GM12864 (cell line): Measurements from ENCODE around the gene ADAMTS14.

Experiments
- DNase-seq: peaks from one replicate; pipeline ENCODE4 v3.0.0-alpha.2; 2011; ENCODE audit warnings: low read depth
- H3K4me3 ChIP-seq: 2 replicates; pipeline ENCODE4 v1.5.1; 2011; ENCODE audit warnings: mild to moderate bottlenecking, low read depth, low read length, control low read depth
- TF ChIP-seq, protein P1 (sequence below): IDR thresholded peaks from 2 replicates; pipeline ENCODE4 v1.5.1; 2011; ENCODE audit warnings: low read depth, mild to moderate bottlenecking, moderate library complexity, low read length, control low read depth, inconsistent platforms; ENCODE audit errors: missing control alignments

The ADAMTS14 gene

DNA sequence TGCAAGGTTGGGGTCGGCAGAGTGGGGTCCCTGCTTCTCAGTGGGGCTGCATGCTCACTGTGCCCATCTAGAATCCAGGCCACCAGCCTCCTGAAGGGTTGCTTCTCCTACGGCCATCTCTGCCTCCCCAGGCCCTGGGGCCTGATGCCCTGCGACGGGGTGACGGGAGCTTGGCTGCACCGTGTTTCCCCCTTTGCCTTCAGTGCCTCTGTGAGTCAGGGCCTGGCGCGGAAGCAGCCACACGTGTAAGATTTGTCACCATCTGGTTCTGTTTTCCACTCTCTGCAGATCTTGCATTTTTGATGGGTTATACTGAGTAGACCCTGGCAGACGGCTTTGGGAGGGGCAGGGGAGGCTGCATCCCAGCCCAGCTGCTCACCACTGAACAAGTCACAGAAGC, 7.2 kb downstream of the ADAMTS14 start:
- no peak overlapping the region for H3K4me3 ChIP-seq
- TF ChIP-seq, protein P1, sequence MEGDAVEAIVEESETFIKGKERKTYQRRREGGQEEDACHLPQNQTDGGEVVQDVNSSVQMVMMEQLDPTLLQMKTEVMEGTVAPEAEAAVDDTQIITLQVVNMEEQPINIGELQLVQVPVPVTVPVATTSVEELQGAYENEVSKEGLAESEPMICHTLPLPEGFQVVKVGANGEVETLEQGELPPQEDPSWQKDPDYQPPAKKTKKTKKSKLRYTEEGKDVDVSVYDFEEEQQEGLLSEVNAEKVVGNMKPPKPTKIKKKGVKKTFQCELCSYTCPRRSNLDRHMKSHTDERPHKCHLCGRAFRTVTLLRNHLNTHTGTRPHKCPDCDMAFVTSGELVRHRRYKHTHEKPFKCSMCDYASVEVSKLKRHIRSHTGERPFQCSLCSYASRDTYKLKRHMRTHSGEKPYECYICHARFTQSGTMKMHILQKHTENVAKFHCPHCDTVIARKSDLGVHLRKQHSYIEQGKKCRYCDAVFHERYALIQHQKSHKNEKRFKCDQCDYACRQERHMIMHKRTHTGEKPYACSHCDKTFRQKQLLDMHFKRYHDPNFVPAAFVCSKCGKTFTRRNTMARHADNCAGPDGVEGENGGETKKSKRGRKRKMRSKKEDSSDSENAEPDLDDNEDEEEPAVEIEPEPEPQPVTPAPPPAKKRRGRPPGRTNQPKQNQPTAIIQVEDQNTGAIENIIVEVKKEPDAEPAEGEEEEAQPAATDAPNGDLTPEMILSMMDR, result no peak
- DNase-seq, result no peak

DNA sequence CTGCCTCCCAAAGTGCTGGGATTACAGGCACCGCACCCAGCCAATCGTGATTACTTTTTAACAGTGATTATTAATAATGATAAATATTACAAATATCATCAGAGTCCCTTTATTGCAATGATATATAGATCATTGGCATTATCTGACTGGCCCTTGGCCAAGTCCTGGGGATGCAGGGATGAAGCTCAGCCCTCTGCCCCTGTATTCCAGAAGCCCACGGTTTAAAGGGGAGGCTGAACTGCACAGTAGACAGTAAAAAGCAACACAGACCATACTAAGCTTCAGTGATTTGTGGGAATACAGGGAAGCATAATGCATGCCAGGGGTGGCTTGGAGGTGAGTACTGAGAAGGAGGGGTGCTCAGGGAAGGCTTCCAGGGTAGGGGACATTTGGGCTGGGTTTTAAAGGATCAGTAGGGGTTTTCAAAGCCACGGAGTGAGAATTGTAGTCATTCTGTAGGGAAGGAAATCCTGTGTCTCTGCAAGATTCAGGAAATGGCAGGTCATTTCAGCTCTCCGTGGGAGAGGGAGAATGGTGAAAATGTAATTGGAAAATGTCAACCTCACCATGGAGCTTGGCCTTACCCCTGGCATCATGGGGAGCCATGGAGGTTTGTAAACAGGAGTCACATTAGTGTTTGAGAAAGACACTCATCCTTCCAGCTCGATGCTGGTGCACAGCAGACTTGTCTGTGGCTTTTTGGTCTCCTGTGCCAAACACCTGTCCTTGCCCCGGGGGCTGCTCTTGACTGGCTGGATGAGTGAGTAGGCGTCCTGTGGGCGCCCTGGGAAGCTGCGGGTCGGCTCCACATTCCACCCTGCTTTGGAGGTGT, 8.8 kb downstream of the ADAMTS14 start:
- DNase-seq, result no peak
- TF ChIP-seq, protein P1, result no peak
- H3K4me3 ChIP-seq, result no peak overlapping the region

DNA sequence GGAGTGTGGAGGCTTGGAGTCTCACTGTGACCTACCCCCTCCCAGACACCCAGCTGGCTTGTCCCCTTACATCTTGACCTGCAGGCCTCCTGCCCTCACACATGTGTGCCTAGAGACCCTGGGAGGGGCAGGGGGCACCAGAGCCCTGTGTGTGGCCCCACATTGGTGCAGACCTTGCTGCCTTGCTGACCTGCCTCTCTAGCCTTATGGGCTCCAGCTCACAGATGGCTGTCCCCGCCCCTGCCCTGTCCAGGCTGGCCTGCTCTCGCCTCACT, 9.4 kb downstream of the ADAMTS14 start:
- DNase-seq, result no peak

DNA sequence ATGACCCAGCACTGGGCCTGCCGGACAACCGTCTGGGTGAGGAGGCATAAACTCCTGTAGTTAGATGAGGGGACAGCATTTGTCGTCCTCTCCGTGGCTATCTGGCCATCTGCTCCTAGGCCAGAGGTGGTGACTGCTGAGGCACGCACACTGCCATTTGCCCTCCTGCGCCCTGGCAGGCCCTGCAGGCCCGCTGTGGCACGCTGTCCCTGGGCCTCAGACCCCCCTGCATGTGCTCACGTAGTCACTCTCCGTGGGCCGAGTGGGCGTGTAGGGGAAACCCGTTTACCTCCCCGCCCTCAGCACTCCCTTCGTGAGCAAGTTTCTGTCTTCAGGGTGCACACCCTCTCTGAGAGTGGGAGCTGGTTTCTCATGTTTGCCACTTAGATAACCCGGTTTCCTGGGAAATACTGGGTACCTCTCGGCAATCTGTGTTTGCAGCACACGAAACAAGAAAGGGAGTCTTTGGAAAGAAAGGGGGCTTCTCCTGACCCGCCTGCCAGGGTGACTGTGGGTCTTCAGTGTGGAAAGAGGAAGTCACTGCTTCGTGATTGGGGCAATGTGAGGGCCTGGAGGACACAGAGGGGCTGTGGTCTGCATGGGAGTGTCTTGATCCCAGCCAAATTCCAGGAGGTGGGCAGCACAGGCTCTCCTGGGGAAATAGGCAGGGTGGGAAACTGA, 10.8 kb downstream of the ADAMTS14 start:
- no peak for DNase-seq
- H3K4me3 ChIP-seq, result no peak overlapping the region
- TF ChIP-seq, protein P1, result no peak

More for the DNA sequence above, 9.4 kb downstream of the ADAMTS14 start:
- H3K4me3 ChIP-seq, result no peak overlapping the region
- TF ChIP-seq, protein P1, result no peak

DNA sequence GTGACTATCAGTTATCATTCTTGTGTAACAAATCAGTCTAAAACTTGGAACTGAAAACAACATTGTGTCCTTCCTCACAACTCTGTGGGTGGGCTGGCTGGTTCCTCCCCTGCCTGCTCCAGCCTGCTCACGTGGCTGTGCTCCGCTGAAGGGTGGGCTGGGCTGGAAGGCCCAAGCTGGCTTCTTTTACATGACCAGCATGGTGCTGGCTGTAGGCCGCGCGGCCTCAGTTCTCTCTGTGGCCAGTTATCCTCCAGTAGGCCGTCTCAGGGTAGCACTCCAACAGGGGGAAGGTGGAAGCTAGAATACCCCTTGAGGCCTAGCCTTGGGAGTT, 11.3 kb downstream of the ADAMTS14 start:
- DNase-seq, result no peak
- TF ChIP-seq, protein P1, result no peak
- no peak overlapping the region for H3K4me3 ChIP-seq

DNA sequence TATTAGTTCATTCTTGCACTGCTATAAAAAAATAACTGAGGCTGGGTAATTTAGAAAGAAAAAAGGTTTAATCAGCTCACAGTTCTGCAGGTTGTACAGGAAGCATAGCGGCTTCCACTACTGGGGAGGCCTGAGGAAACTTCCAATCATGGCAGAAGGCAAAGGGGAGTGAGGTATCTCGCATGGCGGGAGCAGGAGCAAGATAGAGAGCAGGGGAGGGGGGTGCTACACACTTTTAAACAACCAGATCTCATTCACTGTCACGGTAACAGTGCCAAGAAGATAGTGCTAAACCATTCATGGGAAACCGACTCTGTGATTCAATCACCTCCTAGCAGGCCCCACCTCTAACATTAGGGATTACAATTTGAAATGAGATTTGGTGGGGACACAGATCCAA, 11.6 kb downstream of the ADAMTS14 start:
- TF ChIP-seq, protein P1, result no peak

DNA sequence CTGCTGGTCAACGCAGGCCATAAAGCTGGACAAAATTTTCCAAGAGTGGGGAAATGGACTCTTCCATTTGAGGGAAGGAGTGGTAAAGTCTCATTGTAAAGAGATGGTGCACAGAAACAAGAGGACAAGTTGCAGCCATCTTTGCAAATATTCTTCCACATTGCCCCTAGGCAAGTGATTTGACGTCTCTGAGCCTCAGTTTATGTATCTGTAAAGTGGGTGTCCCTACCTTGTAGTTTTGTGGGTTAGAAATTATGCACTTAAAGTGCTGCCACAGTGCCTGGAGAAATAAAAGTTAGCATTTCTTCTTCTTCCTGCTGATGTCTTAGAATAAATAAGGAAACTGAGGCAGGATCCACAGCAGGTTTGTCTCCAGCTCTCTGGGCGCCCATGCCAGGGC, 12.1 kb downstream of the ADAMTS14 start:
- H3K4me3 ChIP-seq, result no peak overlapping the region
- TF ChIP-seq, protein P1, result no peak
- no peak for DNase-seq

More for the DNA sequence above, 11.6 kb downstream of the ADAMTS14 start:
- DNase-seq, result no peak
- H3K4me3 ChIP-seq, result no peak overlapping the region
